ENCODE data around the gene PLXNA2. TPM values are rescaled to one million over a fixed set of nuclear protein-coding genes. Genes with fewer than 3 reads are reported as not detected.

The PLXNA2 gene
- polyA plus RNA-seq, 2 of the 4 experiments (the other 2 are of a cell fraction) = 0.36 to 0.87 TPM

GRCh38 chr1:208219098-208219658 lies 25.0 kb downstream of the PLXNA2 start:
- H3K4me2 ChIP-seq = no peak overlapping the region
- H3K4me3 ChIP-seq = no peak overlapping the region
- peaks cover 22% of the 10 kb centered on the region for H3K4me1 ChIP-seq

GRCh38 chr1:208218237-208219097 lies 25.7 kb downstream of the PLXNA2 start:
- TF ChIP-seq MAX (IDR thresholded peaks at IDR 0.05) (no peak), RAD21 (conservative IDR thresholded peaks at IDR 0.05 in 1 of 2, IDR thresholded peaks at IDR 0.05 in 1 of 2) (no peak), NR3C1 (IDR thresholded peaks at IDR 0.05) (no peak), HOXB13 (CRISPR knock-in tag; IDR thresholded peaks at IDR 0.05; ENCODE audit: low read depth) (no peak), CHD4 (IDR thresholded peaks at IDR 0.05; ENCODE audit: borderline replicate concordance) (no peak), PHF8 (IDR thresholded peaks at IDR 0.05; ENCODE audit: borderline replicate concordance, low read depth) (no peak), HOXA7 (CRISPR knock-in tag; IDR thresholded peaks at IDR 0.05) (no peak), CBX8 (IDR thresholded peaks at IDR 0.05) (no peak)
- FAIRE-seq (no peak), ATAC-seq (no peak), DNase-seq (ENCODE audit: low read depth in 1 of 2, low spot score in 1 of 2) (no peak)
- Histone ChIP-seq H3K27ac (peak overlapping the region in 1 of 2 experiments; percentile 59; a peak in 1 of 6 replicates), H3K9me3 (no peaks in the 10 kb centered on the region), H3K4me3 (no peak overlapping the region), H3K4me1 (peaks cover 22% of the 10 kb centered on the region), H3K4me2 (no peak overlapping the region)
- WGBS (ENCODE audit: missing lambda C conversion rate) = 85% methylated on average over 12 of the region's 12 CpGs
- ChIA-PET POLR2A (interaction anchor here (0.5 kb wide), 1 partner anchor 197 kb away, joined by 3 read pairs; no protein-coding TSS in a partner anchor), CTCF (interaction anchor here (0.7 to 3.6 kb wide), 6 partner anchors 20 to 254 kb away, joined by 3 to 26 read pairs (median 4); partner anchors contain the start of gene PLXNA2)

More at GRCh38 chr1:208219098-208219658, 25.0 kb downstream of the PLXNA2 start:
- 88% methylated on average over 5 of the region's 5 CpGs for WGBS (ENCODE audit: missing lambda C conversion rate)
- ATAC-seq (no peak; a peak in 1 of 6 replicates), FAIRE-seq (no peak), DNase-seq (ENCODE audit: low read depth in 1 of 2, low spot score in 1 of 2) (no peak)
- ChIA-PET POLR2A (no interaction called here), CTCF (interaction anchor here (0.7 to 3.6 kb wide), 6 partner anchors 19 to 255 kb away, joined by 3 to 26 read pairs (median 4); partner anchors contain the start of gene PLXNA2)
- H3K27ac ChIP-seq = peak overlapping the region; percentile 10 to 59; a peak in 3 of 6 replicates
- H3K9me3 ChIP-seq = no peaks in the 10 kb centered on the region
- no peak for TF ChIP-seq JUN (IDR thresholded peaks at IDR 0.05)
- no peak for TF ChIP-seq HOXB5 (CRISPR knock-in tag; IDR thresholded peaks at IDR 0.05)
- TF ChIP-seq FOSL2 (IDR thresholded peaks at IDR 0.05) = no peak
- TF ChIP-seq FOSL2 (CRISPR knock-in tag; IDR thresholded peaks at IDR 0.05) = no peak
- no peak for TF ChIP-seq RCOR1 (IDR thresholded peaks at IDR 0.05; ENCODE audit: low read depth, low read length)
- TF ChIP-seq HES2 (IDR thresholded peaks at IDR 0.05) = no peak
- TF ChIP-seq SREBF2 (IDR thresholded peaks at IDR 0.05) = no peak

- CTCF ChIA-PET = interaction anchor here (1.3 to 3.6 kb wide), 2 partner anchors 21 to 25 kb away, joined by 3 to 26 read pairs; no protein-coding TSS in a partner anchor
- WGBS (ENCODE audit: missing lambda C conversion rate) = 89% methylated on average over 10 of the region's 10 CpGs
- FAIRE-seq = no peak
- TF ChIP-seq HES2 (IDR thresholded peaks at IDR 0.05) (no peak), GATA3 (IDR thresholded peaks at IDR 0.05; ENCODE audit: borderline replicate concordance) (no peak), RARB (CRISPR knock-in tag; IDR thresholded peaks at IDR 0.05) (no peak), CTCF (IDR thresholded peaks at IDR 0.05) (no peak), EHF (CRISPR knock-in tag; IDR thresholded peaks at IDR 0.05) (no peak), RCOR1 (IDR thresholded peaks at IDR 0.05; ENCODE audit: low read depth, low read length) (no peak), SMC3 (IDR thresholded peaks at IDR 0.05) (no peak), ZSCAN20 (CRISPR knock-in tag; IDR thresholded peaks at IDR 0.05) (no peak), PBX3 (IDR thresholded peaks at IDR 0.05) (no peak), HMGXB4 (CRISPR knock-in tag; IDR thresholded peaks at IDR 0.05; ENCODE audit: borderline replicate concordance) (no peak), KDM5A (IDR thresholded peaks at IDR 0.05) (no peak), NPAS2 (CRISPR knock-in tag; IDR thresholded peaks at IDR 0.05; ENCODE audit: borderline replicate concordance) (no peak), FOSB (CRISPR knock-in tag; IDR thresholded peaks at IDR 0.05) (no peak)
Observed at GRCh38 chr1:208217781-208218180, 26.4 kb downstream of the PLXNA2 start.

More at GRCh38 chr1:208217781-208218180, 26.4 kb downstream of the PLXNA2 start:
- Histone ChIP-seq H3K4me2 (no peak overlapping the region), H3K9me3 (no peaks in the 10 kb centered on the region), H3K4me3 (no peak overlapping the region), H3K4me1 (peaks cover 22% of the 10 kb centered on the region), H3K27ac (no peak overlapping the region)
- no peak for ATAC-seq
- no peak for DNase-seq (ENCODE audit: low read depth in 1 of 2, low spot score in 1 of 2)
- POLR2A ChIA-PET = no interaction called here
